GM15510 (cell line): Measurements from ENCODE around the gene RCSD1.

Source experiments
- POLR2A ChIP-seq: IDR thresholded peaks from 3 replicates; pipeline ENCODE4 v1.6.1; 2011; ENCODE audit warnings: borderline replicate concordance; ENCODE audit not compliant: insufficient read length; ENCODE audit errors: extremely low read depth

The RCSD1 gene

GRCh38 chr1:167612587-167613385, 17.2 kb upstream of the RCSD1 start:
- no peak for TF ChIP-seq POLR2A

- no peak for TF ChIP-seq POLR2A
These were observed 15.2 kb upstream of the RCSD1 start for GRCh38 chr1:167614851-167615250.

- TF ChIP-seq POLR2A, result no peak
These were observed 13.5 kb upstream of the RCSD1 start for GRCh38 chr1:167616521-167616920.

GRCh38 chr1:167617153-167618147, 12.6 kb upstream of the RCSD1 start:
- TF ChIP-seq POLR2A, result peak; percentile 28

- no peak for TF ChIP-seq POLR2A
These were observed 11.7 kb upstream of the RCSD1 start for GRCh38 chr1:167618366-167618765.

- TF ChIP-seq POLR2A, result no peak
These were observed 11.2 kb upstream of the RCSD1 start for GRCh38 chr1:167618789-167619188.

GRCh38 chr1:167620002-167620401, 10.0 kb upstream of the RCSD1 start:
- no peak for TF ChIP-seq POLR2A

GRCh38 chr1:167621780-167622313, 8.2 kb upstream of the RCSD1 start:
- TF ChIP-seq POLR2A, result no peak

GRCh38 chr1:167623951-167624350, 6.1 kb upstream of the RCSD1 start:
- TF ChIP-seq POLR2A, result no peak

GRCh38 chr1:167625040-167625823, 4.8 kb upstream of the RCSD1 start:
- TF ChIP-seq POLR2A, result no peak

- no peak for TF ChIP-seq POLR2A
These were observed 2.5 kb upstream of the RCSD1 start for GRCh38 chr1:167627615-167627864.

GRCh38 chr1:167627865-167628641, 2.0 kb upstream of the RCSD1 start:
- TF ChIP-seq POLR2A, result peak; percentile 83

- no peak for TF ChIP-seq POLR2A
These were observed 1.1 kb upstream of the RCSD1 start for GRCh38 chr1:167628741-167629515.

- no peak for TF ChIP-seq POLR2A
These were observed 745 bp downstream of the RCSD1 start for GRCh38 chr1:167630568-167631385.
